Measurements from ENCODE around the gene PLEKHG2. TPM values are rescaled to one million over a fixed set of nuclear protein-coding genes. Genes with fewer than 3 reads are reported as not detected.
"Not testable (repeated sequence)": the region's sequence is repeated elsewhere in the genome, so short reads cannot be mapped to it uniquely, and the experiment has no call there.

PLEKHG2 gene
- total RNA-seq, 2 donors from 2014 or later, result 76.0 to 112 TPM

- DNase-seq (ENCODE audit: low spot score) (no peak), ATAC-seq (ENCODE audit: insufficient number of reproducible peaks, low FRiP score, low read depth) (no peak)
- peaks cover 10 to 16% of the 10 kb centered on the region in 2 donors for H3K4me1 ChIP-seq (ENCODE audit: control insufficient read depth in 1 of 2, low read depth in 2 of 2)
- no peak overlapping the region for H3K4me3 ChIP-seq
- no peak for TF ChIP-seq CTCF (IDR thresholded peaks at IDR 0.05)
- H3K27ac ChIP-seq, result no peak overlapping the region
- peaks cover 68% of the 10 kb centered on the region for H3K36me3 ChIP-seq
- no peaks in the 10 kb centered on the region for H3K9me3 ChIP-seq
- no peaks in the 10 kb centered on the region for H3K27me3 ChIP-seq (replicated peaks; ENCODE audit: insufficient read depth)
These were observed 34.8 kb upstream of the PLEKHG2 start for GRCh38 chr19:39377373-39378362.

GRCh38 chr19:39379366-39379765 lies 33.1 kb upstream of the PLEKHG2 start:
- H3K4me1 ChIP-seq (ENCODE audit: control insufficient read depth in 1 of 2, low read depth in 2 of 2); H3K9me3 ChIP-seq; H3K27me3 ChIP-seq (replicated peaks; ENCODE audit: insufficient read depth); H3K27ac ChIP-seq; ATAC-seq (ENCODE audit: insufficient number of reproducible peaks, low FRiP score, low read depth); H3K4me3 ChIP-seq; DNase-seq (ENCODE audit: low spot score): not testable (repeated sequence)
- H3K36me3 ChIP-seq, result peaks cover 84% of the 10 kb centered on the region

- H3K36me3 ChIP-seq, result peaks cover 86% of the 10 kb centered on the region
- ATAC-seq (ENCODE audit: insufficient number of reproducible peaks, low FRiP score, low read depth) (no peak), DNase-seq (ENCODE audit: low spot score) (no peak)
- H3K9me3 ChIP-seq, result no peaks in the 10 kb centered on the region
- no peak overlapping the region for H3K4me3 ChIP-seq
- no peaks in the 10 kb centered on the region for H3K4me1 ChIP-seq (ENCODE audit: control insufficient read depth in 1 of 2, low read depth in 2 of 2)
- H3K27ac ChIP-seq, result no peak overlapping the region
- TF ChIP-seq CTCF (IDR thresholded peaks at IDR 0.05), result no peak
- no peaks in the 10 kb centered on the region for H3K27me3 ChIP-seq (replicated peaks; ENCODE audit: insufficient read depth)
These were observed 32.5 kb upstream of the PLEKHG2 start for GRCh38 chr19:39379865-39380396.

GRCh38 chr19:39380521-39381502 lies 31.7 kb upstream of the PLEKHG2 start:
- Histone ChIP-seq H3K4me1 (ENCODE audit: control insufficient read depth in 1 of 2, low read depth in 2 of 2) (no peaks in the 10 kb centered on the region), H3K36me3 (peaks cover 83% of the 10 kb centered on the region), H3K9me3 (no peaks in the 10 kb centered on the region), H3K4me3 (no peak overlapping the region), H3K27me3 (replicated peaks; ENCODE audit: insufficient read depth) (no peaks in the 10 kb centered on the region), H3K27ac (no peak overlapping the region)
- TF ChIP-seq CTCF (IDR thresholded peaks at IDR 0.05), result no peak
- DNase-seq (ENCODE audit: low spot score), result no peak
- no peak for ATAC-seq (ENCODE audit: insufficient number of reproducible peaks, low FRiP score, low read depth)

- Histone ChIP-seq H3K4me1 (ENCODE audit: control insufficient read depth in 1 of 2, low read depth in 2 of 2) (no peaks in the 10 kb centered on the region), H3K36me3 (peaks cover 80% of the 10 kb centered on the region), H3K4me3 (no peak overlapping the region), H3K9me3 (no peaks in the 10 kb centered on the region), H3K27ac (no peak overlapping the region), H3K27me3 (replicated peaks; ENCODE audit: insufficient read depth) (no peaks in the 10 kb centered on the region)
- no peak for DNase-seq (ENCODE audit: low spot score)
- TF ChIP-seq CTCF (IDR thresholded peaks at IDR 0.05), result no peak
- ATAC-seq (ENCODE audit: insufficient number of reproducible peaks, low FRiP score, low read depth), result no peak
These were observed 30.4 kb upstream of the PLEKHG2 start for GRCh38 chr19:39381910-39382611.

Data from thoracic aorta (tissue), 2 donors.